Amygdala (tissue), 56 donors: ENCODE results near the gene TRIM29.
A peak's percentile ranks its signal among the peaks of the same experiment; 100 is the strongest.

Experiments used
- DNase-seq, 56 donors: peaks; one replicate each; lab custom pipeline; 2025; lab: John Stamatoyannopoulos, UW

The TRIM29 gene

GRCh38 chr11:120104041-120104565 lies 33.8 kb downstream of the TRIM29 start:
- DNase-seq, result no peak

GRCh38 chr11:120102864-120103122 lies 35.1 kb downstream of the TRIM29 start:
- DNase-seq, result no peak

- DNase-seq, result no peak
These were observed 35.7 kb downstream of the TRIM29 start for GRCh38 chr11:120102050-120102863.

GRCh38 chr11:120098503-120099020 lies 39.4 kb downstream of the TRIM29 start:
- DNase-seq, result no peak

- DNase-seq, result no peak
These were observed 40.1 kb downstream of the TRIM29 start for GRCh38 chr11:120097721-120098385.

GRCh38 chr11:120096369-120097191 lies 41.3 kb downstream of the TRIM29 start:
- no peak for DNase-seq

- DNase-seq, result no peak
These were observed 42.4 kb downstream of the TRIM29 start for GRCh38 chr11:120095516-120095915.

- no peak for DNase-seq
These were observed 46.2 kb downstream of the TRIM29 start for GRCh38 chr11:120091701-120092100.

- DNase-seq, result no peak
These were observed 46.8 kb downstream of the TRIM29 start for GRCh38 chr11:120091121-120091520.

- no peak for DNase-seq
These were observed 47.5 kb downstream of the TRIM29 start for GRCh38 chr11:120090411-120090810.

- DNase-seq, result peak in 45 of 56 donors; percentile 10 to 86 (median 49)
These were observed 48.6 kb downstream of the TRIM29 start for GRCh38 chr11:120089036-120090001.

GRCh38 chr11:120088056-120088455 lies 49.9 kb downstream of the TRIM29 start:
- DNase-seq, result no peak

- peak in 3 of 56 donors; percentile 13 to 27 (median 15) for DNase-seq
These were observed 51.3 kb downstream of the TRIM29 start for GRCh38 chr11:120086651-120087050.

GRCh38 chr11:120079750-120080610 lies 57.9 kb downstream of the TRIM29 start:
- DNase-seq, result peak in 2 of 56 donors; percentile 20 to 24

GRCh38 chr11:120078397-120078796 lies 59.5 kb downstream of the TRIM29 start:
- DNase-seq, result no peak

- no peak for DNase-seq
These were observed 63.8 kb downstream of the TRIM29 start for GRCh38 chr11:120074076-120074475.

- DNase-seq, result peak in 6 of 56 donors; percentile 17 to 37 (median 36)
These were observed 64.7 kb downstream of the TRIM29 start for GRCh38 chr11:120073196-120073595.

- no peak for DNase-seq
These were observed 69.8 kb downstream of the TRIM29 start for GRCh38 chr11:120068114-120068573.
